HepG2 (cell line): ENCODE data around the gene PARVA. TPM values are rescaled to one million over a fixed set of nuclear protein-coding genes. Genes with fewer than 3 reads are reported as not detected.

Source experiments
- ATAC-seq: fragments of 200-7000 bp; cut with Tn5 transposase; 3 replicates; pipeline ENCODE4 v1.9.1; 2020; ENCODE audit warnings: mild to moderate bottlenecking, moderate library complexity
- BruUV-seq: library from RNA; stranded (reverse); fragments of 400-500 nt; replicated peaks from 2 replicates; lab custom pipeline; 2021; lab: Mats Ljungman, UMichigan
- CTCF ChIA-PET: fragments of 300-600 bp; formaldehyde crosslinking; extraction: SDS; loops from one replicate; lab custom pipeline; 2021; ENCODE audit warnings: low total read pairs, inconsistent platforms, low intra/inter-chr PET ratio; lab: Yijun Ruan, JAX
- POLR2A ChIA-PET: fragments of 350-600 bp; sonication (Branson Sonifier 250); formaldehyde crosslinking; loops from one replicate; lab custom pipeline; 2020; ENCODE audit warnings: antibody characterized with exemption, inconsistent platforms; lab: Yijun Ruan, JAX
- DNase-seq: peaks from one replicate; pipeline ENCODE4 v3.0.0-alpha.2; 2015; ENCODE audit warnings: low spot score
- FAIRE-seq: peaks from 3 replicates; lab custom pipeline; 2011; peaks lifted over from hg19 to GRCh38; lab: Jason Lieb, UNC
- H2AFZ ChIP-seq: one replicate; pipeline ENCODE4 v1.6.1; 2011; ENCODE audit warnings: low read length, inconsistent platforms
- H3K27ac ChIP-seq: fragments of 300-600 bp; 3 replicates; pipeline ENCODE4 v1.8.0; 2011; ENCODE audit warnings: mixed run types, mild to moderate bottlenecking, mixed read lengths, low read length, inconsistent platforms; ENCODE audit not compliant: insufficient read depth; ENCODE audit errors: extremely low read length
- H3K27me3 ChIP-seq, 2 experiments: fragments of 200-600 bp in 1 of 2; 2 replicates in 1 of 2; 3 replicates in 1 of 2; pipeline versions ENCODE4 v1.6.0 to v1.8.0; 2011; ENCODE audit warnings: low read length in 2 of 2, mild to moderate bottlenecking in 2 of 2, moderate library complexity in 2 of 2, inconsistent platforms in 1 of 2; ENCODE audit not compliant: insufficient read depth in 2 of 2, control insufficient read depth in 1 of 2
- H3K36me3 ChIP-seq, 2 experiments: fragments of 200-600 bp in 1 of 2; replicated peaks in 1 of 2; 2 replicates in 1 of 2; 3 replicates in 1 of 2; pipeline versions ENCODE4 v1.5.1 to v1.8.0; 2011; ENCODE audit warnings: low read length in 2 of 2, inconsistent platforms in 1 of 2; ENCODE audit not compliant: insufficient read depth in 2 of 2, control insufficient read depth in 1 of 2
- H3K4me1 ChIP-seq: 2 replicates; pipeline ENCODE4 v1.5.1; 2012; ENCODE audit warnings: low read length, inconsistent platforms; ENCODE audit not compliant: insufficient read depth
- H3K4me2 ChIP-seq: 2 replicates; pipeline ENCODE4 v1.6.0; 2011; ENCODE audit warnings: low read depth, low read length, inconsistent platforms
- H3K4me3 ChIP-seq, 3 experiments: fragments of 200-600 bp in 1 of 3; sonication (generic), shearing (Covaris generic) in 1 of 3; replicated peaks in 1 of 3; 2 replicates each; pipeline ENCODE4 v1.5.1; 2011 to 2016; ENCODE audit warnings: low read length in 3 of 3, inconsistent platforms in 2 of 3, low read depth in 2 of 3, mild to moderate bottlenecking in 2 of 3, control low read depth in 1 of 3, mixed read lengths in 1 of 3; ENCODE audit not compliant: insufficient read depth in 1 of 3
- H3K79me2 ChIP-seq: one replicate; pipeline ENCODE4 v1.6.1; 2011; ENCODE audit warnings: low read length, inconsistent platforms; ENCODE audit not compliant: insufficient read depth
- H3K9ac ChIP-seq: 2 replicates; pipeline ENCODE4 v1.6.0; 2011; ENCODE audit warnings: mild to moderate bottlenecking, low read depth, low read length, inconsistent platforms; ENCODE audit not compliant: insufficient read depth
- H3K9me3 ChIP-seq: 2 replicates; pipeline ENCODE4 v1.5.1; 2012; ENCODE audit warnings: mild to moderate bottlenecking, low read length
- H4K20me1 ChIP-seq: 2 replicates; pipeline ENCODE4 v1.6.0; 2011; ENCODE audit warnings: inconsistent platforms, mild to moderate bottlenecking, low read length, moderate library complexity; ENCODE audit not compliant: insufficient read depth
- ARID3A ChIP-seq: IDR thresholded peaks from 2 replicates; pipeline ENCODE4 v1.6.1; 2012; ENCODE audit warnings: low read depth, low read length, improper control_type of control experiment
- ERF ChIP-seq: IDR thresholded peaks from 2 replicates; pipeline ENCODE4 v1.6.1; 2018; ENCODE audit warnings: missing biosample characterization, missing genetic modification reagents
- FUBP1 ChIP-seq: sonication (generic); formaldehyde crosslinking; IDR thresholded peaks from 2 replicates; pipeline ENCODE4 v1.5.1; 2020; ENCODE audit warnings: missing genetic modification reagents, mild to moderate bottlenecking, borderline replicate concordance
- GTF3A ChIP-seq: sonication (generic); formaldehyde crosslinking; conservative IDR thresholded peaks from 2 replicates; pipeline ENCODE4 v1.4.0; 2020; ENCODE audit warnings: mild to moderate bottlenecking, missing genetic modification reagents
- HDAC2 ChIP-seq: sonication (generic); formaldehyde crosslinking; IDR thresholded peaks from 2 replicates; pipeline ENCODE4 v1.4.0; 2020; ENCODE audit warnings: missing genetic modification reagents
- PBX2 ChIP-seq: IDR thresholded peaks from 2 replicates; pipeline ENCODE4 v1.6.1; 2016; ENCODE audit warnings: control low read depth
- RBM39 ChIP-seq: fragments of 200-400 bp; formaldehyde crosslinking; IDR thresholded peaks from one replicate; pipeline ENCODE4 v1.6.1; 2018; ENCODE audit warnings: antibody characterized with exemption, mild to moderate bottlenecking, low read depth, low read length; ENCODE audit not compliant: poor library complexity, severe bottlenecking
- RNF2 ChIP-seq: fragments of 450-650 bp; conservative IDR thresholded peaks from 2 replicates; pipeline ENCODE4 v1.6.1; 2016; ENCODE audit warnings: low read depth
- SRF ChIP-seq: IDR thresholded peaks from 2 replicates; pipeline ENCODE4 v1.6.1; 2011; ENCODE audit warnings: mild to moderate bottlenecking, low read depth, low read length, moderate library complexity
- THAP9 ChIP-seq: sonication (generic); formaldehyde crosslinking; IDR thresholded peaks from 2 replicates; pipeline ENCODE4; 2020; ENCODE audit warnings: missing genetic modification reagents, mild to moderate bottlenecking, borderline replicate concordance
- U2AF2 ChIP-seq: fragments of 200-400 bp; formaldehyde crosslinking; IDR thresholded peaks from 2 replicates; pipeline ENCODE4 v1.6.1; 2017; ENCODE audit warnings: low read depth, mild to moderate bottlenecking, low read length
- ZBTB2 ChIP-seq: sonication (generic); formaldehyde crosslinking; IDR thresholded peaks from 2 replicates; pipeline ENCODE4 v1.8.0; 2022; ENCODE audit warnings: low read depth, missing genetic modification reagents
- ZBTB43 ChIP-seq: sonication (generic); formaldehyde crosslinking; conservative IDR thresholded peaks from 2 replicates; pipeline ENCODE4 v1.4.0; 2020; ENCODE audit warnings: missing genetic modification reagents
- ZBTB7B ChIP-seq: sonication (generic); formaldehyde crosslinking; IDR thresholded peaks from 2 replicates; pipeline ENCODE4 v1.4.0; 2020; ENCODE audit warnings: missing genetic modification reagents
- WGBS: methylation state at CpG from one replicate; pipeline ENCODE4 v1.1.6; 2017; ENCODE audit warnings: low lambda C conversion rate; 5-methylcytosine and 5-hydroxymethylcytosine counted together
- in situ Hi-C: cut with HindIII; loops from 2 replicates; pipeline ENCODE4 v1.10.0; 2017; ENCODE audit warnings: low pct_unique_long_range_greater_than_20kb; ENCODE audit not compliant: extremely low pct_ligation_motif_present
- intact Hi-C: fragments of 100-400 bp; cut with micrococcal nuclease; formaldehyde crosslinking; loops from one replicate; pipeline ENCODE4 v1.10.0; 2022; ENCODE audit not compliant: unreplicated experiment
- polyA plus RNA-seq, 8 experiments: library from polyadenylated mRNA; depleted of rRNA in 3 of 8; stranded (reverse) in 7 of 8; unstranded in 1 of 8; fragments of >200 nt; fragmentation: Illumina TruSeq in 4 of 8; extraction: Trizol in 4 of 8; gene quantifications; 2 replicates each; pipeline versions ENCODE4 v1.2.1 to v1.2.3, GENCODE V29; 2011 to 2016; ENCODE audit warnings: low read depth in 4 of 8, missing spikeins in 1 of 8, mixed read lengths in 1 of 8; ENCODE audit not compliant: insufficient read depth in 1 of 8
- total RNA-seq, 5 experiments: library from RNA; depleted of rRNA; stranded (reverse); fragments of >200 nt; fragmentation: Illumina TruSeq; extraction: Trizol; gene quantifications; 2 replicates each; pipeline ENCODE4 v1.2.3, GENCODE V29; 2016; ENCODE audit warnings: low read depth in 1 of 5

The PARVA gene
- total and polyA plus RNA-seq, 2 of the 13 experiments (the other 11 are each of a cell fraction or from before 2014, with no cell fraction given), result 5.9 to 9.1 TPM

- FAIRE-seq, result no peak
- TF ChIP-seq ZBTB7B (CRISPR knock-in tag) (no peak), GTF3A (CRISPR knock-in tag) (no peak), FUBP1 (CRISPR knock-in tag) (no peak), THAP9 (no peak), HDAC2 (CRISPR knock-in tag) (no peak), ZBTB43 (CRISPR knock-in tag) (no peak), RNF2 (no peak), ZBTB2 (no peak), PBX2 (CRISPR knock-in tag) (no peak), U2AF2 (no peak), SRF (no peak), ARID3A (no peak), ERF (CRISPR knock-in tag) (no peak), RBM39 (no peak)
Measured at GRCh38 chr11:12472401-12473005, 95.1 kb downstream of the PARVA start.

More at GRCh38 chr11:12472401-12473005, 95.1 kb downstream of the PARVA start:
- Histone ChIP-seq H3K9me3 (no peaks in the 10 kb centered on the region), H3K27ac (no peak overlapping the region), H3K4me3 (no peak overlapping the region), H3K9ac (no peak overlapping the region), H3K4me1 (no peaks in the 10 kb centered on the region), H3K4me2 (no peak overlapping the region), H3K79me2 (no peaks in the 10 kb centered on the region), H4K20me1 (no peaks in the 10 kb centered on the region), H3K27me3 (no peaks in the 10 kb centered on the region), H3K36me3 (no peaks in the 10 kb centered on the region), H2AFZ (no peak overlapping the region)
- ChIA-PET CTCF (no interaction called here), POLR2A (no interaction called here)
- in situ Hi-C loops (no loop called here), intact Hi-C loops (no loop called here)
- DNase-seq, result no peak
- no peak for ATAC-seq
- WGBS, result 87% methylated on average over 7 of the region's 7 CpGs
- BruUV-seq, result no TSS peak
